Activated CD4-positive, alpha-beta memory T cell treated with anti-CD3 and anti-CD28 coated beads for 36 hours (primary cell): ENCODE measurements around the gene DIRAS1. TPM values are rescaled to one million over a fixed set of nuclear protein-coding genes. Genes with fewer than 3 reads are reported as not detected.
"Not testable (repeated sequence)": the region's sequence is repeated elsewhere in the genome, so short reads cannot be mapped to it uniquely, and the experiment has no call there.

Experiments
- CTCF ChIA-PET: fragments of 350-600 bp; sonication (Branson Sonifier 250); formaldehyde crosslinking; loops from one replicate; lab custom pipeline; 2021; ENCODE audit warnings: antibody characterized with exemption, inconsistent platforms; lab: Charles Lee
- POLR2A ChIA-PET: fragments of 350-600 bp; sonication (Branson Sonifier 250); formaldehyde crosslinking; loops from one replicate; lab custom pipeline; 2021; ENCODE audit warnings: antibody characterized with exemption; lab: Charles Lee
- DNase-seq: peaks from one replicate; pipeline ENCODE4 v3.0.0-alpha.2; 2020
- H3K27ac Mint-ChIP-seq: one replicate; pipeline ENCODE4 v1.8.0; 2021; ENCODE audit warnings: mixed read lengths
- H3K27me3 Mint-ChIP-seq: one replicate; pipeline ENCODE4 v1.8.0; 2021; ENCODE audit warnings: mixed read lengths
- H3K36me3 Mint-ChIP-seq: one replicate; pipeline ENCODE4 v1.8.0; 2021; ENCODE audit warnings: mixed read lengths
- H3K4me1 Mint-ChIP-seq: one replicate; pipeline ENCODE4 v1.8.0; 2021; ENCODE audit warnings: low read depth, mixed read lengths
- H3K4me3 Mint-ChIP-seq: one replicate; pipeline ENCODE4 v1.8.0; 2021; ENCODE audit warnings: mild to moderate bottlenecking, mixed read lengths
- H3K9me3 Mint-ChIP-seq: one replicate; pipeline ENCODE4 v1.8.0; 2021; ENCODE audit warnings: mixed read lengths
- intact Hi-C: fragments of 100-400 bp; cut with micrococcal nuclease; formaldehyde crosslinking; loops from one replicate; pipeline ENCODE4 v1.15.1; 2023
- total RNA-seq, 2 experiments: library from RNA; stranded (reverse); gene quantifications; one replicate each; pipeline ENCODE4 v1.2.3, GENCODE V29; 2021

DIRAS1 gene
- total RNA-seq, 2 experiments from 2014 or later: 0.31 TPM; not detected in 1

DNA sequence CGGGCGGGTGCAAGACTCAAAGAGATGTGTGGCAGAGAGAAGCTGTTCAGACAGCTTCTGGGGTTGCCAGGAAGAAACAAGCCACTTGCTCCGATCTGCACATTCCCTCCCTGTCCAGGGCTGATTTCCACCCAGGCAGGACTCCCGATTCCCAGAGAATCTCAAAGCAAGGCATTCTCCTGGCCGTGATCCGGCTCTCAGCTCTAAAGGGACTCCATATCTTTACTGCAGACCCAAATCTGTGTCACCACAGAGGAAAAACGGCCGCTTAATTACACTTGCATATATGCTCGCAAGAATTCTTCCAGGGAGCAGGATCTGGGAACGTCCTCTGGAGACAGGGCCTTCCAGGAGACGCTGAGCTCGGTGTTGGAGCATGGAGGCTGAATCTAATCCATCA, 44.3 kb downstream of the DIRAS1 start:
- Mint-ChIP-seq H3K27me3 (no peaks in the 10 kb centered on the region), H3K4me3 (no peak overlapping the region), H3K9me3 (no peaks in the 10 kb centered on the region), H3K27ac (no peak overlapping the region), H3K36me3 (no peaks in the 10 kb centered on the region), H3K4me1 (no peaks in the 10 kb centered on the region)
- no peak for DNase-seq
- CTCF ChIA-PET: no interaction called here
- POLR2A ChIA-PET: no interaction called here
- intact Hi-C loops: no loop called here

DNA sequence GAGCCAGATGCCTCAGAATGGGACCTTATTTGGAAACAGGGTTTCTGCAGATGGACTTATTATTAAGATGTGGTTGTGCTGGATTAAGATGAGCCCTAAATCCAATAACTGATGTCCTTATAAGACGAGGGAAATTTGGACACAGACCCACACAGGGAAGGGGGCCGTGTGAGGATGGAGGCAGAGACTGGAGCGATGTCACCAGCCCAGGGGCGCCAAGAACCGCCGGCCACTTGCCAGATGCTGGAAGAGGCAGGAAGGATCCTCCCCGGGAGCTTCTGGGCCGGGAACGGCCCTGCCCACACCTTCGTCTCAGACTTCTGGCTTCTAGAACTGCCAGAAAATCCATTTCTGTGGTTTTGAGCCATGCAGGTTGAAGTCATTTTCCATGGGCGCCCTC, 45.3 kb downstream of the DIRAS1 start:
- ChIA-PET CTCF (no interaction called here), POLR2A (no interaction called here)
- H3K4me1 Mint-ChIP-seq: no peaks in the 10 kb centered on the region
- intact Hi-C loops: no loop called here
- no peaks in the 10 kb centered on the region for H3K27me3 Mint-ChIP-seq
- no peak for DNase-seq
- no peaks in the 10 kb centered on the region for H3K9me3 Mint-ChIP-seq
- H3K4me3 Mint-ChIP-seq: no peak overlapping the region
- H3K36me3 Mint-ChIP-seq: no peaks in the 10 kb centered on the region
- no peak overlapping the region for H3K27ac Mint-ChIP-seq

DNA sequence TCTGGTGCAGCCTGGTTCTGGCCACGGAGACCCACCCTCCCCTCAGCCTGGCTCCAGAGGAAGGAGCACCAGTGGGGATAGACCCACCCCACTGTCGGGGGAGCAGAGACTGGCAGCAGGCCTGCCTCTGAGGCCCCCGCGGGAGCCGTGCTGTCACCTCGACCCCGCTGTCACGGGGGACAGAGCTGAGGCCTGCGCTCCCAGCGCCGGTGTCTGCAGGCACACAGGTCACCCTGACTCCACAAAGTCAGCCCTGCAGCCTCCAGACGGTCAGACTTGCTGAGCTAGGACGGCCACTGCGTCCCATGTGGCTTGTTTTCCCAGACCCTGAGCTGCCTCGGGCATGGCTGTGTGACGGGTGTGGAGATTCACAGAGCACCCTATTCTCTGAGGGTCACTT, 51.0 kb downstream of the DIRAS1 start:
- CTCF ChIA-PET: interaction anchor here (0.6 kb wide), 1 partner anchor 591 kb away, joined by 4 read pairs; no protein-coding TSS in a partner anchor
- H3K27ac Mint-ChIP-seq: no peak overlapping the region
- POLR2A ChIA-PET: no interaction called here
- no peak overlapping the region for H3K4me3 Mint-ChIP-seq
- H3K36me3 Mint-ChIP-seq: no peaks in the 10 kb centered on the region
- H3K9me3 Mint-ChIP-seq: no peaks in the 10 kb centered on the region
- no peaks in the 10 kb centered on the region for H3K4me1 Mint-ChIP-seq
- no peaks in the 10 kb centered on the region for H3K27me3 Mint-ChIP-seq
- DNase-seq: no peak
- intact Hi-C loops: no loop called here

DNA sequence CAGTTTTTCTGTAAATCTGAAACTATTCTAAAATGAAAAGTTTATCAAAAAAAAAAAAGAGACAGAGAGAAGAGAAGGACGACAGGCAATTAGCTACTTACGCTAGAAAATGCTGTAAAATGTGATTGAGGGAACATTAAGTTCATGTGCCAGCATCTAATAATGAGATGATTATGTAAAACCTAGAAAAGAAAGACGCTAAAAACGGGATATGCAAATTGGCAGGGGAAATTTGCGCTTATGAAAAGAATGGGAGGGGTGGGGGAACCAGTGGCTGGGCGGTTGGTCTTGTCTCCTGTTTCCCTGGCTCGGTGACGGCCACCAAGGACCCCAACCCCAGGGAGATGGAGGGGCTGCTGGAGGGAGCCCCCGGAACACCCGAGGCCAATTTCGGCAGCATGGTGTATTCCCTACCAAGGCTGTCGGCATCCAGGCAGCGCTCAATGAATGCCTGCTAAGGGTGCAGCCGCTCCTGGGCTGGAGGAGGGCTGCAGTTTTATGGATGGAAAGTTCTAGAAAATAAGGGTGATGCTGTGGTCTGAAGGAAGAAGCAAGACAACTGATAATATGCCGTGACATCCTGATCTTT, 52.9 kb downstream of the DIRAS1 start:
- H3K4me1 Mint-ChIP-seq: no peaks in the 10 kb centered on the region

DNA sequence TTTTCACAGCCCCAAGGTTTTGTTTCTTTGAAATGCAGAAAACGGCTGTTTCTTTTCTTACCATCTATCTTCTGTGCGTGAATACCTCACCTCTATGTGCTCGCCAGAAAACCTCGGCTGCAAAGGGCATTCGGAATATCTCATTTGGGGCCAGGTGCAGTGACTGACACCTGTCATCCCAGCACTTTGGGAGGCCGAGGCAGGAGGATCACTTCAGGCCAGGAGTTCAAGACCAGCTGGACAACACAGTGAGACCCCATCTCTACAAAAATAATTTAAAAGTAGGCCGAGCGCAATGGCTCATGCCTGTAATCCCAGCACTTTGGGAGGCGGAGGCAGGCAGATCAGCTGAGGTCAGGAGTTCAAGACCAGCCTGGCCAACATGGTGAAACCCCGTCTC, 53.8 kb downstream of the DIRAS1 start:
- intact Hi-C loops, DNase-seq, H3K27ac Mint-ChIP-seq, POLR2A ChIA-PET, H3K9me3 Mint-ChIP-seq, H3K4me1 Mint-ChIP-seq, H3K27me3 Mint-ChIP-seq, CTCF ChIA-PET, H3K4me3 Mint-ChIP-seq, H3K36me3 Mint-ChIP-seq: not testable (repeated sequence)

More for the DNA sequence above, 52.9 kb downstream of the DIRAS1 start:
- no peak overlapping the region for H3K27ac Mint-ChIP-seq
- H3K9me3 Mint-ChIP-seq: no peaks in the 10 kb centered on the region
- no peaks in the 10 kb centered on the region for H3K27me3 Mint-ChIP-seq
- H3K36me3 Mint-ChIP-seq: no peaks in the 10 kb centered on the region
- intact Hi-C loops: no loop called here
- POLR2A ChIA-PET: interaction anchor here (0.6 kb wide), 1 partner anchor 171 kb away, joined by 5 read pairs; no protein-coding TSS in a partner anchor
- CTCF ChIA-PET: interaction anchor here (0.6 to 0.8 kb wide), 2 partner anchors 81 to 403 kb away, joined by 3 read pairs; no protein-coding TSS in a partner anchor
- no peak for DNase-seq
- no peak overlapping the region for H3K4me3 Mint-ChIP-seq

DNA sequence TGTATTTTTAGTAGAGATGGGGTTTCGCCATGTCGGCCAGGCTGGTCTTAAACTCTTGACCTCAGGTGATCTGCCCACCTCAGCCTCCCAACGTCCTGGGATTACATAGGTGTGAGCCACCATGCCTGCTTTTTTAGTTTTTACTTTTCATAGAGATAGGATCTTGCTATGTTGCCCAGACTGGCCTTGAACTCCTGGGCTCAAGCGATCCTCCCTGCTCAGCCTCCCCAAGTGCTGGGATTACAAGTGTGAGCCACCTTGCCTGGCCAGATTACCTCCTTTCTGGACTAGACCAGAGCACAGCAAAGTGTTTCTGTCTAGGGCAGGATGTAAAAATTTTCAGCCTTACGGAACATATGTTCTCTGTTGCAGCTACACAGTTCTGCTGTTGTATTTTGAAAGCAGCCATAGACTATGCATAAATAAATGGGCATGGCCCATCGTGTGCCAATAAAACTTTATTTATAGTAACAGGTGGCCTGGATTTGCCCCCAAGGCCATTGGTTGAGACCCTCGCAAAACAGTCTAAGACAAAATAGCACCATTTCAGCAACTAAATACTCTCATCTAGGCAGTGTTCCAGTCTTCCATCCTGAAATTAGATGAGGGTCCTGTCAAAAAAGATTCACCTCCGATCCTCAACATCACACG, 54.7 kb downstream of the DIRAS1 start:
- ChIA-PET CTCF (no interaction called here), POLR2A (no interaction called here)
- no peaks in the 10 kb centered on the region for H3K9me3 Mint-ChIP-seq
- intact Hi-C loops: no loop called here
- no peak overlapping the region for H3K4me3 Mint-ChIP-seq
- H3K4me1 Mint-ChIP-seq: no peaks in the 10 kb centered on the region
- no peak for DNase-seq
- no peak overlapping the region for H3K27ac Mint-ChIP-seq
- H3K36me3 Mint-ChIP-seq: no peaks in the 10 kb centered on the region
- no peaks in the 10 kb centered on the region for H3K27me3 Mint-ChIP-seq

DNA sequence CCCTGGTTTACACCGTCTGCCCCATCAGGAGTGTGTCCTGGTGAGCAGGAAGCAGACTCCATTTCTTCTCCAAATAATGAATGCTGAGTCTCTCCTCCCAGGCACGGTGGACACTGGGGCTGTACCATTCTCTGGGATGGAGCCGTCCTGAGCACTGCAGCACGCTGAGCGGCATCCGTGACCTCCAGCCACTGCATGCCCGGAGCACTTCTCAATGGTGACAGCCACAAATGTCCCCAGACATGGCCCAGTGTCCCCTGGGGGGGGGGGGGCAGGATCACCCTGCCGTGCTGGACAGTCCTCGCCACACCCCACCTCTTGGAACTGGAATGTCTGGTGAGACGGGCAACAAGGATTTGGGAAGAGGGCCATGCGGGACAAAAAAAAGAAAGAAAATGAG, 56.1 kb downstream of the DIRAS1 start:
- Mint-ChIP-seq H3K9me3 (no peaks in the 10 kb centered on the region), H3K27ac (no peak overlapping the region), H3K4me1 (no peaks in the 10 kb centered on the region), H3K4me3 (no peak overlapping the region), H3K36me3 (no peaks in the 10 kb centered on the region), H3K27me3 (no peaks in the 10 kb centered on the region)
- ChIA-PET POLR2A (no interaction called here), CTCF (no interaction called here)
- intact Hi-C loops: no loop called here
- no peak for DNase-seq

Other genes with a start within 250 kb of the DIRAS1 start
- gene GADD45B, start 245.2 kb downstream of the DIRAS1 start, total RNA-seq: 10 to 100 TPM; 34.5 to 38.1 TPM
- gene GNG7, start 18.7 kb downstream of the DIRAS1 start, total RNA-seq: under 1 TPM; 0.53 to 0.88 TPM
- 10 to 100 TPM; 21.0 to 24.0 TPM for gene SLC39A3, start 18.6 kb upstream of the DIRAS1 start, total RNA-seq
- 10 to 100 TPM; 45.6 to 46.2 TPM for gene SGTA, start 61.9 kb upstream of the DIRAS1 start, total RNA-seq
- 100 to 1,000 TPM; 126 TPM for gene THOP1, start 64.1 kb upstream of the DIRAS1 start, total RNA-seq
- 1 to 10 TPM; 2.0 TPM for gene ZNF554, start 98.5 kb upstream of the DIRAS1 start, total RNA-seq
- 1 to 10 TPM; 3.6 to 3.8 TPM for gene ZNF555, start 120.1 kb upstream of the DIRAS1 start, total RNA-seq
- gene ZNF556, start 146.0 kb upstream of the DIRAS1 start, total RNA-seq: not detected
- gene ZNF57, start 179.6 kb upstream of the DIRAS1 start, total RNA-seq: 1 to 10 TPM; 6.7 to 8.3 TPM
- gene ZNF77, start 223.6 kb upstream of the DIRAS1 start, total RNA-seq: 1 to 10 TPM; 4.3 to 4.8 TPM